HG02610 (cell line): Measurements from ENCODE around the gene AMELY.
A peak's percentile ranks its signal among the peaks of the same experiment; 100 is the strongest.
"Not testable (repeated sequence)": the region's sequence is repeated elsewhere in the genome, so short reads cannot be mapped to it uniquely, and the experiment has no call there.

Experiments
- ATAC-seq: cut with Tn5 transposase; IDR thresholded peaks from one replicate; pipeline ENCODE4 v1.9.1; 2021; ENCODE audit warnings: mild to moderate bottlenecking, moderate library complexity; ENCODE audit not compliant: unreplicated experiment

AMELY gene

GRCh38 chrY:6911253-6911881 is at the start of gene AMELY:
Gene AMELY, minus strand, starts transcription at chrY:6911752. Its CDS starts 39,144 bp downstream, at chrY:6872608.
- ATAC-seq: no peak

GRCh38 chrY:6949947-6950346 is 38.4 kb upstream of the AMELY start:
- no peak for ATAC-seq

GRCh38 chrY:6948378-6948777 is 36.8 kb upstream of the AMELY start:
- no peak for ATAC-seq

- ATAC-seq: no peak
Measured at GRCh38 chrY:6947695-6948094, 36.1 kb upstream of the AMELY start.

- ATAC-seq: no peak
Measured at GRCh38 chrY:6935497-6935896, 23.9 kb upstream of the AMELY start.

GRCh38 chrY:6931779-6932396 is 20.3 kb upstream of the AMELY start:
- no peak for ATAC-seq

GRCh38 chrY:6929237-6929636 is 17.7 kb upstream of the AMELY start:
- no peak for ATAC-seq

GRCh38 chrY:6928265-6928664 is 16.7 kb upstream of the AMELY start:
- no peak for ATAC-seq

GRCh38 chrY:6921061-6921460 is 9.5 kb upstream of the AMELY start:
- ATAC-seq: no peak

GRCh38 chrY:6913362-6913761 is 1.8 kb upstream of the AMELY start:
- ATAC-seq: no peak

- ATAC-seq: no peak
Measured at GRCh38 chrY:6910372-6911252, 940 bp downstream of the AMELY start, which contains the start of gene TBL1Y. Gene TBL1Y, plus strand, starts transcription at chrY:6910697. Its CDS starts 114,388 bp downstream, at chrY:7025085.

GRCh38 chrY:6909856-6910255 is 1.7 kb downstream of the AMELY start:
- ATAC-seq: no peak

- no peak for ATAC-seq
Measured at GRCh38 chrY:6909118-6909521, 2.4 kb downstream of the AMELY start.

- not testable (repeated sequence) for ATAC-seq
Measured at GRCh38 chrY:6908021-6908420, 3.5 kb downstream of the AMELY start.

GRCh38 chrY:6907591-6907990 is 4.0 kb downstream of the AMELY start:
- ATAC-seq: no peak

- ATAC-seq: not testable (repeated sequence)
Measured at GRCh38 chrY:6902116-6902515, 9.4 kb downstream of the AMELY start.

GRCh38 chrY:6895236-6895635 is 16.3 kb downstream of the AMELY start:
- no peak for ATAC-seq

- no peak for ATAC-seq
Measured at GRCh38 chrY:6894496-6894895, 17.1 kb downstream of the AMELY start.

- ATAC-seq: no peak
Measured at GRCh38 chrY:6849384-6849783, 62.2 kb downstream of the AMELY start.

- peak; percentile 55 for ATAC-seq
Measured at GRCh38 chrY:6842650-6843049, 68.9 kb downstream of the AMELY start.
